ENCODE results near the gene MRPL3. TPM values are rescaled to one million over a fixed set of nuclear protein-coding genes. Genes with fewer than 3 reads are reported as not detected.

The MRPL3 gene
- total RNA-seq, 8 experiments from 2014 or later: 78.2 to 172 (median 113) TPM

- no peak for ATAC-seq (replicated peaks in 6 of 8)
- Histone ChIP-seq H3K27ac (no peak overlapping the region), H3K4me1 (replicated peaks in 1 of 2) (no peaks in the 10 kb centered on the region), H3K4me3 (no peak overlapping the region)
- 44 to 100% (median 74%) methylated on average over 1 to 3 of the region's 3 CpGs; no CpG with 5 or more reads in 3 of the 10 experiments for WGBS, 10 experiments
- in situ Hi-C loops (cut with MboI; ENCODE audit: low pct_unique_long_range_greater_than_20kb in 2 of 9, low sequenced_read_pairs in 9 of 9, unreplicated experiment in 9 of 9): loop anchor here in 3 of 9 experiments (25.0 kb wide), 2 partner anchors 475 to 650 kb away; no protein-coding TSS in a partner anchor
These were observed 34.8 kb upstream of the MRPL3 start for GRCh38 chr3:131537531-131537930.

GRCh38 chr3:131535596-131535995 lies 32.8 kb upstream of the MRPL3 start:
- peak in 3 of 8 experiments; percentile 89 to 100 (median 100) for ATAC-seq (replicated peaks in 6 of 8)
- H3K4me1 ChIP-seq (replicated peaks in 1 of 2): no peaks in the 10 kb centered on the region
- 0 to 60% (median 30%) methylated on average over 1 to 2 of the region's 2 CpGs; no CpG with 5 or more reads in 3 of the 10 experiments for WGBS, 10 experiments
- H3K4me3 ChIP-seq: no peak overlapping the region
- in situ Hi-C loops (cut with MboI; ENCODE audit: low pct_unique_long_range_greater_than_20kb in 2 of 9, low sequenced_read_pairs in 9 of 9, unreplicated experiment in 9 of 9): loop anchor here in 3 of 9 experiments (25.0 kb wide), 2 partner anchors 477 to 652 kb away; no protein-coding TSS in a partner anchor
- H3K27ac ChIP-seq: no peak overlapping the region

GRCh38 chr3:131535131-131535530 lies 32.4 kb upstream of the MRPL3 start:
- in situ Hi-C loops (cut with MboI; ENCODE audit: low pct_unique_long_range_greater_than_20kb in 2 of 9, low sequenced_read_pairs in 9 of 9, unreplicated experiment in 9 of 9): loop anchor here in 3 of 9 experiments (25.0 kb wide), 2 partner anchors 477 to 652 kb away; no protein-coding TSS in a partner anchor
- H3K27ac ChIP-seq: no peak overlapping the region
- H3K4me1 ChIP-seq (replicated peaks in 1 of 2): no peaks in the 10 kb centered on the region
- no peak overlapping the region for H3K4me3 ChIP-seq
- peak in 3 of 8 experiments; percentile 26 to 41 (median 40) for ATAC-seq (replicated peaks in 6 of 8)
- WGBS, 10 experiments: 11 to 100% (median 80%) methylated on average over 1 to 3 of the region's 3 CpGs; no CpG with 5 or more reads in 1 of the 10 experiments

- no peak for ATAC-seq (replicated peaks in 6 of 8)
- Histone ChIP-seq H3K4me3 (no peak overlapping the region), H3K27ac (no peak overlapping the region), H3K4me1 (replicated peaks in 1 of 2) (no peaks in the 10 kb centered on the region)
- in situ Hi-C loops (cut with MboI; ENCODE audit: low pct_unique_long_range_greater_than_20kb in 2 of 9, low sequenced_read_pairs in 9 of 9, unreplicated experiment in 9 of 9): loop anchor here in 3 of 9 experiments (25.0 kb wide), 2 partner anchors 480 to 655 kb away; no protein-coding TSS in a partner anchor
These were observed 29.9 kb upstream of the MRPL3 start for GRCh38 chr3:131532645-131533044.

- 0 to 75% (median 67%) methylated on average over 1 of the region's 1 CpG; no CpG with 5 or more reads in 3 of the 10 experiments for WGBS, 10 experiments
These were observed 28.1 kb upstream of the MRPL3 start for GRCh38 chr3:131530843-131531242.

GRCh38 chr3:131530388-131530787 lies 27.6 kb upstream of the MRPL3 start:
- H3K4me3 ChIP-seq: no peak overlapping the region
- no peaks in the 10 kb centered on the region for H3K4me1 ChIP-seq (replicated peaks in 1 of 2)
- ATAC-seq (replicated peaks in 6 of 8): no peak
- in situ Hi-C loops (cut with MboI; ENCODE audit: low pct_unique_long_range_greater_than_20kb in 2 of 9, low sequenced_read_pairs in 9 of 9, unreplicated experiment in 9 of 9): loop anchor here in 3 of 9 experiments (25.0 kb wide), 2 partner anchors 482 to 657 kb away; no protein-coding TSS in a partner anchor
- H3K27ac ChIP-seq: no peak overlapping the region
- 80 to 100% (median 92%) methylated on average over 1 of the region's 1 CpG; no CpG with 5 or more reads in 5 of the 10 experiments for WGBS, 10 experiments

More at GRCh38 chr3:131530843-131531242, 28.1 kb upstream of the MRPL3 start:
- H3K4me1 ChIP-seq (replicated peaks in 1 of 2): no peaks in the 10 kb centered on the region
- in situ Hi-C loops (cut with MboI; ENCODE audit: low pct_unique_long_range_greater_than_20kb in 2 of 9, low sequenced_read_pairs in 9 of 9, unreplicated experiment in 9 of 9): loop anchor here in 3 of 9 experiments (25.0 kb wide), 2 partner anchors 481 to 656 kb away; no protein-coding TSS in a partner anchor
- H3K27ac ChIP-seq: no peak overlapping the region
- no peak for ATAC-seq (replicated peaks in 6 of 8)
- no peak overlapping the region for H3K4me3 ChIP-seq

GRCh38 chr3:131526801-131527347 lies 24.1 kb upstream of the MRPL3 start:
- ATAC-seq (replicated peaks in 6 of 8): peak; percentile 33 to 100 (median 64)
- no peak overlapping the region for H3K4me3 ChIP-seq
- 37 to 85% (median 73%) methylated on average over 3 to 23 of the region's 37 CpGs; no CpG with 5 or more reads in 5 of the 10 experiments for WGBS, 10 experiments
- no peaks in the 10 kb centered on the region for H3K4me1 ChIP-seq (replicated peaks in 1 of 2)
- H3K27ac ChIP-seq: no peak overlapping the region
- in situ Hi-C loops (cut with MboI; ENCODE audit: low pct_unique_long_range_greater_than_20kb in 2 of 9, low sequenced_read_pairs in 9 of 9, unreplicated experiment in 9 of 9): loop anchor here in 3 of 9 experiments (25.0 kb wide), 2 partner anchors 485 to 660 kb away; no protein-coding TSS in a partner anchor

GRCh38 chr3:131518680-131519079 lies 15.9 kb upstream of the MRPL3 start:
- Histone ChIP-seq H3K4me1 (replicated peaks in 1 of 2) (peaks cover 0 to 4% of the 10 kb centered on the region in 2 donors), H3K4me3 (no peak overlapping the region), H3K27ac (no peak overlapping the region)
- in situ Hi-C loops (cut with MboI; ENCODE audit: low pct_unique_long_range_greater_than_20kb in 2 of 9, low sequenced_read_pairs in 9 of 9, unreplicated experiment in 9 of 9): loop anchor here in 2 of 9 experiments (25.0 kb wide), 2 partner anchors 481 to 494 kb away; partner anchors contain the start of genes ASTE1 (in 1 of the 2) and NEK11 (in 1 of the 2)
- 0 to 64% (median 48%) methylated on average over 1 to 7 of the region's 7 CpGs; no CpG with 5 or more reads in 4 of the 10 experiments for WGBS, 10 experiments
- peak in 4 of 8 experiments; percentile 32 to 86 (median 50) for ATAC-seq (replicated peaks in 6 of 8)

GRCh38 chr3:131505421-131505820 lies 2.6 kb upstream of the MRPL3 start:
- peak in 4 of 8 experiments; percentile 4 to 55 (median 30) for ATAC-seq (replicated peaks in 6 of 8)
- Histone ChIP-seq H3K4me3 (no peak overlapping the region), H3K4me1 (replicated peaks in 1 of 2) (peaks cover 11 to 16% of the 10 kb centered on the region in 2 donors), H3K27ac (no peak overlapping the region)
- WGBS, 10 experiments: 43 to 100% (median 61%) methylated on average over 1 to 4 of the region's 4 CpGs
- in situ Hi-C loops (cut with MboI; ENCODE audit: low pct_unique_long_range_greater_than_20kb in 2 of 9, low sequenced_read_pairs in 9 of 9, unreplicated experiment in 9 of 9): loop anchor here in 2 of 9 experiments (25.0 kb wide), 2 partner anchors 468 to 507 kb away; partner anchors contain the start of genes ASTE1 (in 1 of the 2) and NEK11 (in 1 of the 2)

- in situ Hi-C loops (cut with MboI; ENCODE audit: low pct_unique_long_range_greater_than_20kb in 2 of 9, low sequenced_read_pairs in 9 of 9, unreplicated experiment in 9 of 9): loop anchor here in 2 of 9 experiments (25.0 kb wide), 2 partner anchors 466 to 509 kb away; partner anchors contain the start of genes ASTE1 (in 1 of the 2) and NEK11 (in 1 of the 2)
- peak overlapping the region; percentile 40 to 95 for H3K27ac ChIP-seq
- peak overlapping the region; percentile 65 to 97 (median 89) for H3K4me3 ChIP-seq
- ATAC-seq (replicated peaks in 6 of 8): peak in 3 of 8 experiments; percentile 4 to 29 (median 10)
- H3K4me1 ChIP-seq (replicated peaks in 1 of 2): peaks cover 11 to 16% of the 10 kb centered on the region in 2 donors
These were observed 507 bp upstream of the MRPL3 start for GRCh38 chr3:131503320-131503635.

GRCh38 chr3:131501949-131502348 lies 822 bp downstream of the MRPL3 start:
- ATAC-seq (replicated peaks in 6 of 8): no peak
- in situ Hi-C loops (cut with MboI; ENCODE audit: low pct_unique_long_range_greater_than_20kb in 2 of 9, low sequenced_read_pairs in 9 of 9, unreplicated experiment in 9 of 9): loop anchor here in 2 of 9 experiments (25.0 kb wide), 2 partner anchors 465 to 510 kb away; partner anchors contain the start of genes ASTE1 (in 1 of the 2) and NEK11 (in 1 of the 2)
- H3K4me1 ChIP-seq (replicated peaks in 1 of 2): peaks cover 11 to 16% of the 10 kb centered on the region in 2 donors
- 0 to 43% (median 20%) methylated on average over 1 to 2 of the region's 2 CpGs; no CpG with 5 or more reads in 1 of the 10 experiments for WGBS, 10 experiments
- peak overlapping the region; percentile 65 to 97 (median 89) for H3K4me3 ChIP-seq
- peak overlapping the region; percentile 88 to 95 for H3K27ac ChIP-seq

- no peak overlapping the region for H3K27ac ChIP-seq
- H3K4me3 ChIP-seq: no peak overlapping the region
- WGBS, 10 experiments: 0 to 100% (median 72%) methylated on average over 1 of the region's 1 CpG
- no peaks in the 10 kb centered on the region for H3K4me1 ChIP-seq (replicated peaks in 1 of 2)
- ATAC-seq (replicated peaks in 6 of 8): no peak
- in situ Hi-C loops (cut with MboI; ENCODE audit: low pct_unique_long_range_greater_than_20kb in 2 of 9, low sequenced_read_pairs in 9 of 9, unreplicated experiment in 9 of 9): no loop called here
These were observed 8.1 kb downstream of the MRPL3 start for GRCh38 chr3:131494706-131495105.

- in situ Hi-C loops (cut with MboI; ENCODE audit: low pct_unique_long_range_greater_than_20kb in 2 of 9, low sequenced_read_pairs in 9 of 9, unreplicated experiment in 9 of 9): no loop called here
- peak in 2 of 8 experiments; percentile 55 to 74 for ATAC-seq (replicated peaks in 6 of 8)
- 89 to 100% (median 100%) methylated on average over 1 to 2 of the region's 2 CpGs for WGBS, 10 experiments
- Histone ChIP-seq H3K4me1 (replicated peaks in 1 of 2) (no peaks in the 10 kb centered on the region), H3K27ac (no peak overlapping the region), H3K4me3 (no peak overlapping the region)
These were observed 11.0 kb downstream of the MRPL3 start for GRCh38 chr3:131491775-131492174.
